NCI-H187 treated with DMSO at 0.1 percent for 48 hours (cell line): ENCODE results near the gene TSPAN9.

Experiments
- DNase-seq: peaks from one replicate; lab custom pipeline; 2025; lab: John Stamatoyannopoulos, UW

The TSPAN9 gene

GRCh38 chr12:3187846-3188770, 110.9 kb downstream of the TSPAN9 start:
- DNase-seq = no peak

- DNase-seq = no peak
Observed at GRCh38 chr12:3189282-3189681, 112.1 kb downstream of the TSPAN9 start.

GRCh38 chr12:3190101-3190500, 112.9 kb downstream of the TSPAN9 start:
- no peak for DNase-seq

- DNase-seq = no peak
Observed at GRCh38 chr12:3191450-3191849, 114.3 kb downstream of the TSPAN9 start.

- DNase-seq = no peak
Observed at GRCh38 chr12:3192221-3192620, 115.0 kb downstream of the TSPAN9 start.

GRCh38 chr12:3193131-3193530, 116.0 kb downstream of the TSPAN9 start:
- no peak for DNase-seq

- no peak for DNase-seq
Observed at GRCh38 chr12:3193755-3194154, 116.6 kb downstream of the TSPAN9 start.

GRCh38 chr12:3195337-3195736, 118.2 kb downstream of the TSPAN9 start:
- no peak for DNase-seq

GRCh38 chr12:3195859-3196483, 118.8 kb downstream of the TSPAN9 start:
- DNase-seq = no peak

GRCh38 chr12:3196488-3196887, 119.3 kb downstream of the TSPAN9 start:
- DNase-seq = no peak

GRCh38 chr12:3197131-3197818, 120.1 kb downstream of the TSPAN9 start:
- no peak for DNase-seq

- no peak for DNase-seq
Observed at GRCh38 chr12:3199551-3200031, 122.4 kb downstream of the TSPAN9 start.

GRCh38 chr12:3200032-3200617, 122.9 kb downstream of the TSPAN9 start:
- DNase-seq = no peak

- DNase-seq = no peak
Observed at GRCh38 chr12:3200814-3201233, 123.6 kb downstream of the TSPAN9 start.

GRCh38 chr12:3201339-3202051, 124.3 kb downstream of the TSPAN9 start:
- no peak for DNase-seq

GRCh38 chr12:3202096-3202495, 124.9 kb downstream of the TSPAN9 start:
- no peak for DNase-seq

GRCh38 chr12:3202734-3203446, 125.7 kb downstream of the TSPAN9 start:
- no peak for DNase-seq

GRCh38 chr12:3203713-3204112, 126.5 kb downstream of the TSPAN9 start:
- no peak for DNase-seq

- no peak for DNase-seq
Observed at GRCh38 chr12:3204143-3204542, 127.0 kb downstream of the TSPAN9 start.

- DNase-seq = no peak
Observed at GRCh38 chr12:3204730-3205531, 127.8 kb downstream of the TSPAN9 start.
